GM19238 (cell line): ENCODE data around the gene HSPB9.
"Not testable (repeated sequence)": the region's sequence is repeated elsewhere in the genome, so short reads cannot be mapped to it uniquely, and the experiment has no call there.

Experiments used
- DNase-seq: peaks from one replicate; pipeline ENCODE4 v3.0.0; 2011; ENCODE audit warnings: low spot score; ENCODE audit not compliant: insufficient read length

HSPB9 gene

DNA sequence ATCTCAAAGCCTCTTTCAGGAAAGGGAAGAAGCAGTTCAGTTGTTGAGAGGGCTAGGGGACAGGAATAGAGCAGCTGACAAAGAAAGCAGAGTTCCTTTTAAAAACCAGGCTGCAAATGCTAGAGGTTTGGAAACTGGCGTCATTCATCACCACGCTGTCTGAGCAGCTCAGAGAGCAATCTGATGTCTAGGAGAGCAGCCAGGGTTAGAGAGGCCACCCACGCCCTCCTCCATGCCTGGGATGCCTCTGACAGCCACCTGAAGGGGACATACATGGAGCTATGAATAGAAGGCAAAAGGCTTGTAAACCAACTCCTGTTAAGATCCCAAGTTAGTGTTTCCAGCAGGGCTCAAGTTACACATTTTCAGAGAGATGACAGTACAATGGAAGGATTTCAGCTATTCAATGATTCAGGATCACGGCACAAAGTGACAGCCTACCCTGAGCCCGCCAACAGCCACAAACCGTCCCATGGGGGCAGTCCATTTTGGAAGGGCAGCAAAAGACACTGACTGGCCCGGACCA, 19.8 kb downstream of the HSPB9 start:
- no peak for DNase-seq

DNA sequence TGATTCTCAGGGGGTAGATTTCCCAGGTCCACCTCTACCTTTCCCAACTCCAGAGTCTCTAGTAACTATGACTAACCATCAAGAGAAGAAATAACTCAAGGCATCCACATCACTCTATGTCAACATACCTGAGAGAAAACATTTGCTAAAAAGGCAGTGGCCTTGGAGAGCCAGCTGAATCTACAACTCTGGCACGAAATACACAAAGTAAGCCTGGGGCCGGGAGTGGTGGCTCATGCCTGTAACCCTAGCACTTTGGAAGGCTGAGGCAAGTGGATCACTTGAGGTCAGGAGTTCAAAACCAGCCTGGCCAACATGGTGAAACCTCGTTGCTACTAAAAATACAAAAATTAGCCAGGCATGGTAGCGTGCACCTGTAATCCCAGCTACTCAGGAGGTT, 20.5 kb downstream of the HSPB9 start:
- DNase-seq, result not testable (repeated sequence)

DNA sequence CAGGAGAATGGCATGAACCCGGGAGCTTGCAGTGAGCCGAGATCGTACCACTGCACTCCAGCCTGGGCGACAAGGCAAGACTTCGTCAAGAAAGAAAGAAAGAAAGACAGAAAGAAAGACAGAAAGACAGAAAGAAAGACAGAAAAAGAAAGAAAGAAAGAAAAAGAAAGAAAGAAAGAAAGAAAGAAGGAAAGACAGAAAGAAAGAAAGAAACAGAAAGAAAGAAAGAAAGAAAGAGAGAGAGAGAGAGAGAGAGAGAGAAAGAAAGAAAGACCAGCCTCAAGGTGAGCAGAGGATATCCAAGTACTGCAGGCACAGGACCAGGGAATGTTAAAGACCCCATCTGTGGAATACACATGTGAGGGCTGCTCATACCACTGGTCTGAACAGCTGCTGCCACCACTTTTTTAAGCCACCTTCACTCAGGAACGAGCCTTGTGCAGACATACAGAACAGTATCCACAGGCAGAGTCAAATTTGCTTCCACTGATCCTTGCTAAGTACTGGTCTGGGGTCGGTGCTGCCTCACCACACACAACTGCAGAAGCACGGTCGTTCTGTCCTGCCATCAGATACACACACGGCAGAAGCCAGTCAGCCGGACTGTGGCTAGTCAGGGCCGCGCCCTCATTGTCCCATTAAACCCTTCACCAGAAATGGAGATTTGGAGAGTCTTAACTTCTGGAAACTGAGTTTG, 24.5 kb downstream of the HSPB9 start:
- no peak for DNase-seq

DNA sequence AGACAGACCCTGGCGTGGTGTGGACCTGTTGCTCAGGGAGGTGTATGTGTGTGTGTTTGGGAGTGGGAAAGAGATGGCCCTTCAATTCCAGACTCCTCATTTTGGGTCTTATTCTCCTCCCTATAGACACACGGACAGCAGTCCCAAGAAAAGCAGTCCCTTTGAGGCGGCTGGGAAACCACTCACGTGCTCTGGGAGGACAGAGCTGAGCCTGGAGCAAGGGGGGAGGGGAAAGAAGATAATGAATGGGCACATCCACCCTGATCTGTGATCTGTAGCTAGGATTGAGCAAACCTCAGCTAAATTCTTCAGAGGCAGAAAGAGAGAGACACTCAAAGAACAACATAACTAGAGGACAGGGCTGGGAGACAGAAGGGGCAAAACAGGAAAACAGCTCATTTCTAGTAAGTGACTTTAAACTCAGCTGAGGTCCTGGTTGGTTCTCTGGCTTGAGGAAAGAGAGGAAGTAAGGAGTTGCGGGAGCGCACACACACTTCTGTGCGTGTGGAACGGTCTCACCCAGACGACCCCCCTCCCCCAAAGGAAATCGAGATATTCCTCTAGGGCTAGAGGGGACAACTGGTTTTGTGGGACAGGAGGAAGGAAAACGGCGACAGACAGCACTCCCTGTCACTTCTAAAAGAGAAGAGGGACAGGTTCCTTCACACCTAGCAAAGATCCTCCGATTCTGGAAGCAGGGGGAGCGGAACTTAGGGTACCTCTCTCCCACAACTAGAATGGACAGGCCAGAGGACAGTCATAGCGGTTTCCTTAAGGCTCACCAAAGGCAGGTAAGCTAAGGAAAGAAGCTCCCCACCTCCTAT, 31.5 kb downstream of the HSPB9 start:
- DNase-seq, result no peak

DNA sequence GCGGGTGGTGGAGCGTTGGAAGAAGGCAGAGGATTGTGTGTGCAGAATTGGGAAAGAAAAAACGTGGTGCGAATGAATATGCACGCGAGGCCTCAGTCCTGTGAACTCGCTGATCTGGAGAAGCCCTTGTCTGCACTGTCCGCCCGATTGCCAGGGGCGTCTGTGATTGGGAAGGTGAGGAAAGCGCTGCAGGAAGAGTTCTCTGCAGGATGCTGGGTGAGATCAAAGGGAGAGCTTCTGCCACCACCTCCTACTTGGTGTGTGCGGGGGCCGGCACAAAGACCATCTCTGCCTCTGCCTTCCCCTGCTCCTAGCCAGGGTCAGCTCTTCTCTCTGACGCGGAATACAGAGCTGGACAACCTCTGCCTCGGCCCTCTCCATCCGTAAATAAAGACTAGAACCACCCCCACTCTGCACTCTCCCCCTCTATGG, 33.0 kb downstream of the HSPB9 start:
- DNase-seq, result no peak

DNA sequence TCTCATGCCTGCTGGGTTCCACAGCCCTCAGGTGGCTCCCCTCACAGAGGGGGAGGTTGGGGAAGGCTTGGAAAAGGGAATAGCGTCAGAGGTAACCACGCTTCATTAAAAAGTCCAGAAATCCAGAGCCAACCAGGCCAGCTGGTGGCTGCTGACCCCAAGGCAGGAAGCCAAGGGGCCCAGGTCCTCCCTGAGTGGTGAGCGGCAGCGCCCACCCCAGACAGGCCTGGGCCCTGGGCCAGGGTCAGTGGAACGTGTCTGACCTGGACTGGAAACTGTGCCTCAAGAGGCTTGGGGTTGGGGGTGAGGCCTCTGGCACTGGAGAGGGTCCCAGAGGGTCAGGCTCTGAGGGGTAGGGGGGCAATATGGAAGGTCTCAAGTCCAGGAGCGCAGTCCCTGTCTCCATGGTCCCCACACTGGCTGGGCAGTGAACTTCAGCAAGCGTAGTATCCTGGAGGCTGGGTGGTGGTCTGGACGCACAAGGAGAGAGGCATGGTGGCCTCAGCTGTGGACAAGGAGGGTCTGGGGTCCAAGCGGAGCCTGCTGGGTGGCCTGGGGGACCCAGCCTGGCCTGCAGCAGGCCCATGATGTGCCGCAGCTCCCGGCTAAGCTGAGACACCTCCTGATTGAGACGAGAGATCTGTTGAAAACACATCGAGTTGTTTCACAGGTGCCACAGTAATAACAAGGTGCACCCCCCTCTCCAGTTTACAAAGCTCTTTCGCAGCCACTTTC, 37.4 kb downstream of the HSPB9 start:
- no peak for DNase-seq

- no peak for DNase-seq
Observed at GRCh38 chr17:42160531-42160910, 37.9 kb downstream of the HSPB9 start.

- no peak for DNase-seq
Observed at GRCh38 chr17:42163113-42163512, 40.5 kb downstream of the HSPB9 start.

DNA sequence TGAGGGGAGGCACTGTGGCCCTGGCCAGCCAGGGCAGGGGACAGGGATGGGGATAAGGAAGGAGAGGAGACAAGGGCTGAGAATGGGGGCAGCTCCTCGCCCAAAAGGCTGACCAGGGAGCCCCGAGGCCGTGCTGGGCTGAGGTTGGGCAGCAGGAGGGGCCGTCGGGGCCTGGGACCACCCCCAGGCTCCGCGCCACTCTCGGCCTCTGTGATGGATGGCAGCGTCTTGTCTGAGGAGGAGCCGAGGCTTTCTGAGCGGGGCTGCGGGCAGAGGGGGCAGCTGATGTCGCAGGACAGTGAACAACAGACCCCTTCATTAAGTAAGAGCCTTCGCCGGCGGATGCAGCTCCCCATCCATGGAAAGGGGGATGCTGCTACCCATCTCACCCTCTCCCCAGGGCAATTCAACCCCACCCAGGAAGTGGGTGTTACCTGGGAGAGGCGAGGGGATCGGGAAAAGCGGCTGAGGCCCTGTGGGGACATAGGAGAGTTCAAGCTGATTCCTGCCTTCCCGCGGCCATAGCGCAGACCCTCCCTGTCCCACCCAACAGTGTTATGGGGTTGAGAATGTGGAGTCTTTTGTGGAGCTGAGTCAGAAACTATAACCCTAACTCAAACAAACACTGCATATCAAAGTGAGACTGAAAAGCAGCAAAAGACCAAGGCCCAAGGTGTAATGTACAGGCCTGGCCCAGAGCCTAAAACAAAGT, 41.2 kb downstream of the HSPB9 start:
- no peak for DNase-seq

DNA sequence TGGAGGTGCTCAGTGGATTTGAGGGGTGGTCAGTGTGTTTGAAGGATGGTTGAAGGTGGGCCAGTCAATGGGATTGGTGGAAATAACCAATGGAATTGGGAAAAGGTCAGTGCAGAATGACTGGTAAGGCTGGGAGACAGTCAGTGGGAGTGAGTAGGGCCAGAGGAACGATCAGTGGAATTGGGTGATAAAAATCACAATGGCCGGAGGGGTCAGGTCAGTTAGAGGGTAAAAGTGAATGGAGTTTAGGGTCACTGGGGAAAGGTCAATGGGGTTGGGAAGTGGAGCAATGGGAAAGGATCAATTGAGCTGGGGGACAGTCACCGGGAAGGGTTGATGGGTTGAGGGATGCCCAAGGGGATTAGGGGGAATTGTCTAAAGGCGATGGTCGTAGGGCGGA, 43.1 kb downstream of the HSPB9 start:
- DNase-seq, result no peak

- DNase-seq, result no peak
Observed at GRCh38 chr17:42166196-42166763, 43.7 kb downstream of the HSPB9 start.

DNA sequence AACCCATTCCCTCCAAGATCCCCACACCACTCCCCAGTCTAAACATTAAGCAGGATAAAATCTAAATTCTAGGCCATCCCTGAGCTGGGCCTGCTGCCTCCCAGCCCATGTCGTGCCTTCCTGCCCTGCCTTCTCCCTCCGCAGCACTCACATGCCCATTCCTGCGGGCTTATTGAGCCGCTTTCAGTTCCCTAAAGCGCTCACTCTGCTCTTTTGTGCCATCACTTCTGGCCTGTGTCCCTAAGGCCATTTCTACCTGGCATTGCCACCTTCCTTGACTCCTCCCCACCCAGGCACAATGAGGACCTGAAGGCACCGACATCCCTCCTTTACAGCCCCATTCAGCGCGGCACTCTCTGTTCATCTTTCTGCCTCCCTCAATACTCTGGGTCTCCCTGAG, 45.2 kb downstream of the HSPB9 start:
- DNase-seq, result no peak

DNA sequence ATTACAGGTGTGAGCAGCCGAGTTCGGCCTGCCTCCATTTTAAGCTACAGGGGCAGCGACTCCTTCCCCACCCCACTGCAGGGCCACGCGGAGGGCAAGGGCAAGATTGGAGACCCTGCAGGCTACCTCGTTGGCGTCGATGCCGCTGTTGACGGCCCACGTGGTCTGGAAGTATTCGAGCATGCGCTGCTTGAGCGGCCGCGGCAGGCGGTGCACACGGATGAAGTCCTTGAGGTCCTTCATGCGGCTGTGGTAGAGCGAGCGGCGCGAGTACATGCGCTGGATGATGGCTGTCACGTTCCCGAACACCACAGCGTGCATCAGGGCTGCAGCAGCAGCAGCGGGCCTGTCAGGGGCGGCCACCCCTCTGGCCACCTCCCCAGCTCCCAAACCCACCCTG, 46.7 kb downstream of the HSPB9 start:
- DNase-seq, result no peak

- no peak for DNase-seq
Observed at GRCh38 chr17:42171831-42172230, 49.2 kb downstream of the HSPB9 start.
